HG03342 (cell line): ENCODE data around the gene SRM.
"Not testable (repeated sequence)": the region's sequence is repeated elsewhere in the genome, so short reads cannot be mapped to it uniquely, and the experiment has no call there.

Experiments used
- ATAC-seq: cut with Tn5 transposase; IDR thresholded peaks from one replicate; pipeline ENCODE4 v1.9.1; 2021; ENCODE audit warnings: mild to moderate bottlenecking, moderate library complexity; ENCODE audit not compliant: unreplicated experiment

The SRM gene

DNA sequence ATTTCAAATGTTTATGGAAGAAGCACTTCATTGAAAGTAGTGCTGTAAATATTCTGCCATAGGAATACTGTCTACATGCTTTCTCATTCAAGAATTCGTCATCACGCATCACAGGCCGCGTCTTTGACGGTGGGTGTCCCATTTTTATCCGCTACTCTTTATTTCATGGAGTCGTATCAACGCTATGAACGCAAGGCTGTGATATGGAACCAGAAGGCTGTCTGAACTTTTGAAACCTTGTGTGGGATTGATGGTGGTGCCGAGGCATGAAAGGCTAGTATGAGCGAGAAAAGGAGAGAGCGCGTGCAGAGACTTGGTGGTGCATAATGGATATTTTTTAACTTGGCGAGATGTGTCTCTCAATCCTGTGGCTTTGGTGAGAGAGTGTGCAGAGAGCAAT is 36.6 kb downstream of the SRM start:
- no peak for ATAC-seq

DNA sequence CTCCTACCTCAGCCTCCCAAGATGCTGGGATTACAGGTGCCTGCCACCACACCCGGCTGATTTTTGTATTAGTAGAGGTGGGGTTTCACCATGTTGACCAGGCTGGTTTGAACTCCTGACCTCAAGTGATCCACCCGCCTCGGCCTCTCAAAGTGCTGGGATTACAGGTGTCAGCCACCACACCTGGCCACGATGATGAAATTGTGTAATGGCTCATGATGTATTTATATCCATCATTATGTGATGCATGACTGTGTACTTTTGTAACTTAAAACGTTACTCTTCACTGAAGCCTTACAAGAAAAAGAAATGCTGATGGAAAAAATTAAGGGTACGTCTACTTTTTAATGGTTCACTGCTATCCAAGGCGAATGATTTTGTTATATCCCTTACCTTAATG is 39.8 kb downstream of the SRM start:
- ATAC-seq = no peak

DNA sequence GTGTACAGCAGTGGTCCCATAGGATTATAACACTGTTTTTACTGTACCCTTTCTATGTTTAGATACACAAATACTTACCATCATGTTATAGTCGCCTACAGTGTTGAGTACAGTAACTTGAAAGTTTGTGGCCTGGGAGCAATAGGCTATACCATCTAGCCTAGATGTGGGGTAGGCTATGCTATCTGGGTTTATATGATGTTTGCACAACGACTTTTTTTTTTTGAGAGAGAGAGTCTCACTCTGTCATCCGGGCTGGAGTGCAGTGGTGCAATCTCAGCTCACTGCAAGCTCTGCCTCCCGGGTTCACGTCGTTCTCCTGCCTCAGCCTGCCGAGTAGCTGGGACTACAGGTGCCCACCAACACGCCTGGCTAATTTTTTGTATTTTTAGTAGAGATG is 40.5 kb downstream of the SRM start:
- ATAC-seq = not testable (repeated sequence)

DNA sequence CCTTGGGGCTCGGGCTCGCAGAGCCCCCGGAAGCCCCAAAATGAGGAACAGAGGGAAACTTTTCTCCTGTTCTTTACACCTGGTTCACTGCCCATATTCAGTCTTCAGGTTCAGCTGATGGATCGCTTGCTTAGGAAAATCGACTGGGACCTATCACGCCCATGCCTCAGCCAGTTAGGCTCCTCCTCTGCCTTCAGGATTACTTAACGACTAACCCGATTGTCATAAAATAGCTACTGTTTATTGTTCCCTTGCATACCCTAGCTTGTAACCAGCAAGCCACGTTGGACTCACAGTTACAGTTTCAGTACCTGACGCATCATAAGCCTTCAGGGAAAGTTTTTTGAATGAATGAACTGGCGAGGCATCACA is 46.7 kb downstream of the SRM start:
- no peak for ATAC-seq

DNA sequence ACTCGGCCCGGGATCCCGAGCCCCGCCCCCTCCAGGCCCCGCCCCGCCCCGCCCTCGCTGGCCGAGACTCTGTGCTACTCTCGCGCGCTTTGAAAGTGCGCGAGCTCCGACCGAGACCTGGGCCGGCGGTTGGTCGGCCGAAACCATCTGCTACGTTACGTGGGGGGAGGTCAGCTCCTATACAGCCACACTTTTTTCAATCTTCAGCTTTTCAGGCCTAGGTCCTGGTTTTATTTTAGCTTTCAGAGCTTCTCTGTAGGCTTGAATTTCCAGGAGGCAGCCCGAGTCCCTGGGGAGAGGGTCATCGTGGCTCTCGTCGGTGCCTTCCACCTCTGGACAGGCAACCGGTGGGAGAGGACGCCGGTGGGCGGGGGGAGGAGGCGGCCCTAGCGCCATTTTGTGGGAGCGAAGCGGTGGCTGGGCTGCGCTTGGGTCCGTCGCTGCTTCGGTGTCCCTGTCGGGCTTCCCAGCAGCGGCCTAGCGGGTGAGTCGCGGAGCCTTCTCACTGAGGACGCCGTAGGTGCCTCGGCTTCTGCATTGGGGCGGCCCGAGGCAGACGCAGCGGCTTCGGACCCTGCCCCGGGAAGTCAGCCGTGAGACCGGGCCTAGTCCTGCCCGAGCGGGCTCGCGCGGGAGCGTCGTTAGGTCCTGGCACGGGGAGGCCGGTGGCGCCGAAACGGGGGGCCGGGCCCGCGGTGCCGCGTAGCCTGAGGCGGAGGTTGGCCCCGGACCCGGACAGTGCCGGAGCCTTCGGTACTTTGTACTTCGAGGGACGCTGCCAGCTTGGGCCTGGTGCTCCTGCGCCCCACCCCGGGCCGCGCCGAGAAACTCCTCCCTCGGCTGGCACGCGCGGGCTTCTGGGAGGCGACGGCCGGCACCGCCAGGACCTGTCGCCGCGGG is 47.3 kb downstream of the SRM start, which contains the start of gene TARDBP:
TSS of gene TARDBP (plus strand) at position 395 of the 900 bp plus-strand sequence. CDS start 1,074 bp downstream, outside the sequence.
- peak; percentile 76 for ATAC-seq
